ENCODE data around the gene SHPK.

DNA sequence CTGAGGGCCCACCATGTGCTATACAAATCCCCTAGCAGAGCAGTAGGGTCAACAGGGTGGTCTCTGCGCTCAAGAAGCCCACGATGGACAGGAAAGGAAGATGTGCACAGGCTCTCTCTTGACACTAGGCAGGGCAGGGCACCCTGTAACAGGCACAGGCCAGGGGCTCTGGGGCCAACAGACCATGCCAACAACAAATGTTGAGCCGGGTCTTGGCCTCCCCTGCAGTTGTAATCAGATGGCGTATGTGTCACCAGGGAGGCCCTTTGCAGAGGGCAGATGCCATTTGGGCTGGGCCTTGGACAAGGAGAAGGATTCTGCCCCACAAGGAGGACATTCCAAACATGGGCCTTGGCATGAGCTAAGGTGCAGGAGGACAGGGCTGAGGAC lies 32.2 kb downstream of the SHPK start:
- no peak for TF ChIP-seq ZC3H10 (CRISPR knock-in tag; IDR thresholded peaks at IDR 0.05)
- no peak for TF ChIP-seq ZNF565 (CRISPR knock-in tag; conservative IDR thresholded peaks at IDR 0.05; ENCODE audit: low read depth)
- no peak for TF ChIP-seq ARNTL (CRISPR knock-in tag; IDR thresholded peaks at IDR 0.05; ENCODE audit: borderline replicate concordance, low read depth)
- no peak for TF ChIP-seq OSR1 (CRISPR knock-in tag; IDR thresholded peaks at IDR 0.05)
- TF ChIP-seq ZFP3 (CRISPR knock-in tag; IDR thresholded peaks at IDR 0.05), result no peak
- TF ChIP-seq ZFP30 (CRISPR knock-in tag; IDR thresholded peaks at IDR 0.05), result no peak
- no peak for TF ChIP-seq TCF4 (CRISPR knock-in tag; IDR thresholded peaks at IDR 0.05; ENCODE audit: borderline replicate concordance)
- no peak for TF ChIP-seq PPARA (CRISPR knock-in tag; IDR thresholded peaks at IDR 0.05; ENCODE audit: borderline replicate concordance)
- no peak for TF ChIP-seq CSDC2 (CRISPR knock-in tag; IDR thresholded peaks at IDR 0.05)
- TF ChIP-seq, protein P1, sequence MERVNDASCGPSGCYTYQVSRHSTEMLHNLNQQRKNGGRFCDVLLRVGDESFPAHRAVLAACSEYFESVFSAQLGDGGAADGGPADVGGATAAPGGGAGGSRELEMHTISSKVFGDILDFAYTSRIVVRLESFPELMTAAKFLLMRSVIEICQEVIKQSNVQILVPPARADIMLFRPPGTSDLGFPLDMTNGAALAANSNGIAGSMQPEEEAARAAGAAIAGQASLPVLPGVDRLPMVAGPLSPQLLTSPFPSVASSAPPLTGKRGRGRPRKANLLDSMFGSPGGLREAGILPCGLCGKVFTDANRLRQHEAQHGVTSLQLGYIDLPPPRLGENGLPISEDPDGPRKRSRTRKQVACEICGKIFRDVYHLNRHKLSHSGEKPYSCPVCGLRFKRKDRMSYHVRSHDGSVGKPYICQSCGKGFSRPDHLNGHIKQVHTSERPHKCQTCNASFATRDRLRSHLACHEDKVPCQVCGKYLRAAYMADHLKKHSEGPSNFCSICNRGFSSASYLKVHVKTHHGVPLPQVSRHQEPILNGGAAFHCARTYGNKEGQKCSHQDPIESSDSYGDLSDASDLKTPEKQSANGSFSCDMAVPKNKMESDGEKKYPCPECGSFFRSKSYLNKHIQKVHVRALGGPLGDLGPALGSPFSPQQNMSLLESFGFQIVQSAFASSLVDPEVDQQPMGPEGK (CRISPR knock-in tag; IDR thresholded peaks at IDR 0.05; ENCODE audit: borderline replicate concordance), result no peak
- no peak for TF ChIP-seq ZNF70 (CRISPR knock-in tag; IDR thresholded peaks at IDR 0.05)
- TF ChIP-seq TOX (CRISPR knock-in tag; IDR thresholded peaks at IDR 0.05; ENCODE audit: borderline replicate concordance), result no peak

Measured in SK-N-SH treated with all-trans-retinoic acid at 6 μM for 48 hours (cell line).